H1 (cell line): ENCODE data around the gene PHACTR1. TPM values are rescaled to one million over a fixed set of nuclear protein-coding genes. Genes with fewer than 3 reads are reported as not detected.

Experiments used
- CHD1 ChIP-seq: IDR thresholded peaks from 2 replicates; pipeline ENCODE4 v1.6.1; 2012; ENCODE audit warnings: low read depth, low read length, improper control_type of control experiment
- TEAD4 ChIP-seq: IDR thresholded peaks from 2 replicates; pipeline ENCODE4 v1.6.1; 2012; ENCODE audit warnings: low read depth, low read length, inconsistent platforms, mixed read lengths
- polyA plus RNA-seq, 7 experiments: library from polyadenylated mRNA; depleted of rRNA in 3 of 7; stranded (reverse) in 5 of 7; unstranded in 2 of 7; fragments of >200 nt in 5 of 7; fragments of 200-250 nt in 2 of 7; gene quantifications; 1 replicate in 5 of 7; 2 replicates in 1 of 7; 4 replicates in 1 of 7; pipeline versions ENCODE4 v1.2.1 to v1.2.3, GENCODE V29; 2011 to 2013; ENCODE audit warnings: missing spikeins in 2 of 7, mixed read lengths in 2 of 7
- total RNA-seq: library from RNA; stranded (reverse); fragmentation: NEBNext Ultra II Directional; extraction: Animal tissue kit (Norgen Biotek cat#: 25700); gene quantifications from 2 replicates; pipeline ENCODE4 v1.2.1, GENCODE V29; 2021

Gene PHACTR1
- total and polyA plus RNA-seq, 2 of the 8 experiments (the other 6 are each of a cell fraction or from before 2014, with no cell fraction given): 3.9 to 17.1 TPM

- TF ChIP-seq TEAD4: no peak
- TF ChIP-seq CHD1: no peak
Observed at GRCh38 chr6:13065581-13065980, 349.0 kb downstream of the PHACTR1 start (continued).
